Neural progenitor cell (in vitro differentiated cells): ENCODE data around the gene ADGRD1. TPM values are rescaled to one million over a fixed set of nuclear protein-coding genes. Genes with fewer than 3 reads are reported as not detected.
"Not testable (repeated sequence)": the region's sequence is repeated elsewhere in the genome, so short reads cannot be mapped to it uniquely, and the experiment has no call there.

Source experiments
- DNase-seq: peaks from one replicate; pipeline ENCODE4 v3.0.0-alpha.2; 2016; ENCODE audit warnings: low spot score
- H2AFZ ChIP-seq: fragments of 200-600 bp; sonication (generic); replicated peaks from 2 replicates; pipeline ENCODE4 v1.6.1; 2016; ENCODE audit warnings: antibody characterized with exemption
- H3F3A ChIP-seq: fragments of 200-600 bp; sonication (generic); 2 replicates; pipeline ENCODE4 v1.6.1; 2016; ENCODE audit warnings: antibody characterized with exemption, low read depth
- H3K27ac ChIP-seq: fragments of 200-600 bp; sonication (generic); 2 replicates; pipeline ENCODE4 v1.5.1; 2016; ENCODE audit warnings: mild to moderate bottlenecking
- H3K27me3 ChIP-seq: fragments of 200-600 bp; sonication (generic); 2 replicates; pipeline ENCODE4 v1.6.1; 2016; ENCODE audit warnings: mild to moderate bottlenecking, moderate library complexity
- H3K36me3 ChIP-seq: fragments of 200-600 bp; sonication (generic); 2 replicates; pipeline ENCODE4 v1.5.1; 2016
- H3K4me1 ChIP-seq: fragments of 200-600 bp; sonication (generic); 2 replicates; pipeline ENCODE4 v1.6.1; 2016; ENCODE audit warnings: mixed run types
- H3K4me2 ChIP-seq: fragments of 200-600 bp; sonication (generic); 2 replicates; pipeline ENCODE4 v1.6.1; 2016
- H3K4me3 ChIP-seq: fragments of 200-600 bp; sonication (generic); 2 replicates; pipeline ENCODE4 v1.5.1; 2016
- H3K79me2 ChIP-seq: fragments of 200-600 bp; sonication (generic); 2 replicates; pipeline ENCODE4 v1.6.1; 2016; ENCODE audit warnings: low read depth
- H3K9ac ChIP-seq: fragments of 200-600 bp; sonication (generic); 2 replicates; pipeline ENCODE4 v1.6.1; 2016
- H3K9me3 ChIP-seq: fragments of 200-600 bp; sonication (generic); 2 replicates; pipeline ENCODE4 v1.5.1; 2016; ENCODE audit warnings: low read depth
- H4K20me1 ChIP-seq: fragments of 200-600 bp; sonication (generic); 2 replicates; pipeline ENCODE4 v1.6.1; 2016; ENCODE audit warnings: low read depth
- H3K27ac Mint-ChIP-seq: 3 replicates; pipeline ENCODE4 v1.8.0; 2021; ENCODE audit warnings: mixed read lengths
- H3K27me3 Mint-ChIP-seq: 2 replicates; pipeline ENCODE4 v1.8.0; 2022; ENCODE audit warnings: low read depth, mild to moderate bottlenecking, inconsistent platforms, moderate library complexity, mixed read lengths; ENCODE audit not compliant: insufficient read depth
- H3K36me3 Mint-ChIP-seq: 3 replicates; pipeline ENCODE4 v1.8.0; 2021; ENCODE audit warnings: mixed read lengths
- H3K4me1 Mint-ChIP-seq: 3 replicates; pipeline ENCODE4 v1.8.0; 2021; ENCODE audit warnings: mixed read lengths
- H3K4me3 Mint-ChIP-seq: 3 replicates; pipeline ENCODE4 v1.8.0; 2021; ENCODE audit warnings: mild to moderate bottlenecking, moderate library complexity, mixed read lengths
- H3K9me3 Mint-ChIP-seq: 3 replicates; pipeline ENCODE4 v1.8.0; 2020; ENCODE audit warnings: mixed read lengths
- EZH2 ChIP-seq: fragments of 200-600 bp; sonication (generic); IDR thresholded peaks from 2 replicates; pipeline ENCODE4 v1.6.1; 2017; ENCODE audit warnings: antibody characterized with exemption, mild to moderate bottlenecking, moderate library complexity
- EZH2phosphoT487 ChIP-seq: fragments of 200-600 bp; sonication (generic); IDR thresholded peaks from 2 replicates; pipeline ENCODE4 v1.6.1; 2017; ENCODE audit warnings: antibody characterized with exemption
- total RNA-seq: library from RNA; depleted of rRNA; stranded (reverse); fragments of >200 nt; gene quantifications from 2 replicates; pipeline ENCODE4 v1.2.3, GENCODE V29; 2015; ENCODE audit warnings: low replicate concordance
- TF ChIP-seq, protein P1 (sequence below): fragments of 200-600 bp; sonication (generic); IDR thresholded peaks from 2 replicates; pipeline ENCODE4 v1.5.1; 2017; ENCODE audit warnings: antibody characterized with exemption, mild to moderate bottlenecking

ADGRD1 gene
- total RNA-seq, 1 donor from 2014 or later = not detected

GRCh38 chr12:131071234-131071820 is 117.6 kb downstream of the ADGRD1 start:
- not testable (repeated sequence) for H4K20me1 ChIP-seq, H3K79me2 ChIP-seq, H3K4me2 ChIP-seq, H3K9ac ChIP-seq, H3F3A ChIP-seq, H3K4me3 ChIP-seq, H2AFZ ChIP-seq, H3K4me3 Mint-ChIP-seq, H3K4me1 Mint-ChIP-seq, H3K4me1 ChIP-seq, H3K9me3 ChIP-seq, H3K27ac ChIP-seq, DNase-seq, H3K36me3 ChIP-seq, H3K27ac Mint-ChIP-seq, H3K9me3 Mint-ChIP-seq, H3K27me3 ChIP-seq, H3K36me3 Mint-ChIP-seq
- H3K27me3 Mint-ChIP-seq = peaks cover 12% of the 10 kb centered on the region

DNA sequence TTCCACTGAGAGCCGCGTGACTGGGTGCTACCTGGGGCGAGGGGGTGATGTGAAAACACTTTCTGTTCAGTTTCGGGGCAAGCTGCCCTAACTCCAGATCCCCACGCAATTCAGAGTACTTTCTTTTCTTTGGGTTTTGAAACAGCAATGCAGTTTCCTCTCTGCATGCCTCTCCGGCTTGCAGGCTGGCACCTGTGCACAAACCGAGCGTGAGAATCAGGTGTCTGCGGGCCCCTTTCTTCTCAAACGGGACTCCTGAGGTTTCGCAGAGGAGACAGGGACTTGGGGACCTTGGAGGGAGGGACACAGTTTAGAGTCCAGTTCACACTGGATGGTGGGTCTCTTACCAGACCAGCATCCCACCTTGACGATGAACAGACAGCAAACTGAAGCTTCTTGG is 118.2 kb downstream of the ADGRD1 start:
- DNase-seq, H3K9ac ChIP-seq, H3K9me3 Mint-ChIP-seq: not testable (repeated sequence)

DNA sequence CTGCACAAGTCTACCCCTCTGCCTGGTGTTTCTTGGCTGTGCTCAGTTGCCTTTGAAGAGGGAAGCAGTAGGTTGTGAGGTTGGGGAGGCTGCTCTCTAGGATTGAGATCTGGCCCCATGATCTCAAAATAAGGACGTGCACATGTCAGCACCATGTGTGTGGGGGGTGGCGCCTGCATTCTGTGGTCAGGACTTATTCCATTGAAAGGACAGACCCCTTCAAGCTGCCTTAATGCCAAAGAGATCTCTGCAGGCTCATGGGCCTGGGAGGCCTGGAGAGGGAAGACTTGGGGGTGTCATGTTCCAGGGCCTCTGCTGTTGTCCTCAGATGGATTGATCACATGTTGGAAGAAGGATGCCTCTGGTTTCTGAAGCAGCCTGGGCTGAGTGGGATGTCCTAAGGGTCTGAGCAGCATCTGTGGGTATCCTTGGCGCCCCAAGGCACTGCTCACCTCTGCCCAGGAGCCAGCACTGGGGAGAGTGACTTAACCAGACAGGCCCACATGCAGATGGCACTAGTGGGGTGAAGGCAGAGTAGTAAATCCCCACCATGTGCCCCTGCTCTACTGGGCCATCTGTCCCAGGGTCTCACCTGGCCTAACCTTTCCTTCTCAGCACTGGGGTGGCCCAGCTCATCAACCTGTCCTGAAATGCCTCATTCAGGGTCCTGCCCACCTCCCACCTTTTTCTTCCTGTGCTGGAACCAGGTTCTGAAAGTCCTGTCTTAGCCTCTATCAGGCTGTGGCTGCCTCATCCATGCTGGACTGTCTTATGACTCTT is 118.9 kb downstream of the ADGRD1 start:
- Mint-ChIP-seq H3K27ac (no peak overlapping the region), H3K4me1 (peaks cover 3% of the 10 kb centered on the region), H3K27me3 (peaks cover 7% of the 10 kb centered on the region), H3K4me3 (no peak overlapping the region), H3K9me3 (no peaks in the 10 kb centered on the region), H3K36me3 (no peaks in the 10 kb centered on the region)
- Histone ChIP-seq H3K4me1 (no peaks in the 10 kb centered on the region), H3K79me2 (no peaks in the 10 kb centered on the region), H3K4me2 (no peak overlapping the region), H3K36me3 (no peaks in the 10 kb centered on the region), H2AFZ (no peak overlapping the region), H3K4me3 (no peak overlapping the region), H3F3A (no peaks in the 10 kb centered on the region), H3K9me3 (no peaks in the 10 kb centered on the region), H3K27me3 (no peaks in the 10 kb centered on the region), H3K27ac (no peak overlapping the region), H4K20me1 (no peaks in the 10 kb centered on the region), H3K9ac (no peak overlapping the region)
- no peak for TF ChIP-seq EZH2phosphoT487
- TF ChIP-seq, protein P1, sequence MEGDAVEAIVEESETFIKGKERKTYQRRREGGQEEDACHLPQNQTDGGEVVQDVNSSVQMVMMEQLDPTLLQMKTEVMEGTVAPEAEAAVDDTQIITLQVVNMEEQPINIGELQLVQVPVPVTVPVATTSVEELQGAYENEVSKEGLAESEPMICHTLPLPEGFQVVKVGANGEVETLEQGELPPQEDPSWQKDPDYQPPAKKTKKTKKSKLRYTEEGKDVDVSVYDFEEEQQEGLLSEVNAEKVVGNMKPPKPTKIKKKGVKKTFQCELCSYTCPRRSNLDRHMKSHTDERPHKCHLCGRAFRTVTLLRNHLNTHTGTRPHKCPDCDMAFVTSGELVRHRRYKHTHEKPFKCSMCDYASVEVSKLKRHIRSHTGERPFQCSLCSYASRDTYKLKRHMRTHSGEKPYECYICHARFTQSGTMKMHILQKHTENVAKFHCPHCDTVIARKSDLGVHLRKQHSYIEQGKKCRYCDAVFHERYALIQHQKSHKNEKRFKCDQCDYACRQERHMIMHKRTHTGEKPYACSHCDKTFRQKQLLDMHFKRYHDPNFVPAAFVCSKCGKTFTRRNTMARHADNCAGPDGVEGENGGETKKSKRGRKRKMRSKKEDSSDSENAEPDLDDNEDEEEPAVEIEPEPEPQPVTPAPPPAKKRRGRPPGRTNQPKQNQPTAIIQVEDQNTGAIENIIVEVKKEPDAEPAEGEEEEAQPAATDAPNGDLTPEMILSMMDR = no peak
- no peak for TF ChIP-seq EZH2
- DNase-seq = no peak

More for the DNA sequence above, 118.2 kb downstream of the ADGRD1 start:
- H3K4me3 Mint-ChIP-seq, H3K36me3 ChIP-seq, H3K36me3 Mint-ChIP-seq, H3K27me3 Mint-ChIP-seq, H3K4me3 ChIP-seq, H3K27ac ChIP-seq, H3K4me1 Mint-ChIP-seq, H2AFZ ChIP-seq, H3K4me2 ChIP-seq, H3F3A ChIP-seq, H3K9me3 ChIP-seq, H3K27me3 ChIP-seq, H4K20me1 ChIP-seq, H3K79me2 ChIP-seq, H3K27ac Mint-ChIP-seq, H3K4me1 ChIP-seq: not testable (repeated sequence)

- H3K4me3 Mint-ChIP-seq = no peak overlapping the region
- H3K79me2 ChIP-seq = no peaks in the 10 kb centered on the region
Observed at GRCh38 chr12:131074221-131075083, 120.7 kb downstream of the ADGRD1 start.

More at GRCh38 chr12:131074221-131075083, 120.7 kb downstream of the ADGRD1 start:
- no peak overlapping the region for H2AFZ ChIP-seq
- no peak overlapping the region for H3K9ac ChIP-seq
- Mint-ChIP-seq H3K36me3 (no peaks in the 10 kb centered on the region), H3K27ac (no peak overlapping the region), H3K9me3 (no peaks in the 10 kb centered on the region), H3K27me3 (peaks cover 2% of the 10 kb centered on the region), H3K4me1 (peaks cover 3% of the 10 kb centered on the region)
- no peak for DNase-seq
- H3K4me3 ChIP-seq = no peak overlapping the region
- no peak overlapping the region for H3K4me2 ChIP-seq
- H4K20me1 ChIP-seq = no peaks in the 10 kb centered on the region
- H3K9me3 ChIP-seq = no peaks in the 10 kb centered on the region
- H3K27ac ChIP-seq = no peak overlapping the region
- no peaks in the 10 kb centered on the region for H3K4me1 ChIP-seq
- no peaks in the 10 kb centered on the region for H3K36me3 ChIP-seq
- H3F3A ChIP-seq = no peaks in the 10 kb centered on the region
- TF ChIP-seq EZH2phosphoT487 (no peak), EZH2 (no peak)
- TF ChIP-seq, protein P1 = no peak
- H3K27me3 ChIP-seq = no peaks in the 10 kb centered on the region
